KMS-11 (cell line): ENCODE data around the gene CDC25C.

ENCODE experiments used
- H2AFZ ChIP-seq: fragments of 200-600 bp; sonication (generic); 2 replicates; pipeline ENCODE4 v1.6.1; 2016; ENCODE audit warnings: antibody characterized with exemption, mixed run types, low read depth
- H3K27ac ChIP-seq: fragments of 200-600 bp; sonication (generic); 2 replicates; pipeline ENCODE4 v1.6.1; 2016; ENCODE audit warnings: mild to moderate bottlenecking, mixed run types
- H3K27me3 ChIP-seq: fragments of 200-600 bp; sonication (generic); 2 replicates; pipeline ENCODE4 v1.6.1; 2017; ENCODE audit warnings: mild to moderate bottlenecking, low read depth, mixed run types, moderate library complexity; ENCODE audit not compliant: insufficient read depth
- H3K36me3 ChIP-seq: fragments of 200-600 bp; sonication (generic); 2 replicates; pipeline ENCODE4 v1.6.1; 2017; ENCODE audit warnings: mild to moderate bottlenecking, mixed run types; ENCODE audit not compliant: insufficient read depth
- H3K4me1 ChIP-seq: fragments of 200-600 bp; sonication (generic); 2 replicates; pipeline ENCODE4 v1.6.1; 2016; ENCODE audit warnings: mild to moderate bottlenecking, low read depth, mixed run types; ENCODE audit not compliant: poor library complexity, severe bottlenecking
- H3K4me2 ChIP-seq: fragments of 200-600 bp; sonication (generic); 2 replicates; pipeline ENCODE4 v1.7.0; 2016; ENCODE audit warnings: mild to moderate bottlenecking, mixed run types
- H3K4me3 ChIP-seq: fragments of 200-600 bp; sonication (generic); IDR thresholded peaks from 2 replicates; pipeline ENCODE4 v1.6.1; 2017; ENCODE audit warnings: low read depth, low read length, mixed read lengths; ENCODE audit not compliant: insufficient read depth
- H3K79me2 ChIP-seq: fragments of 200-600 bp; sonication (generic); 2 replicates; pipeline ENCODE4 v1.6.1; 2016; ENCODE audit warnings: low read depth, mixed run types; ENCODE audit not compliant: insufficient read depth
- H3K9ac ChIP-seq: fragments of 200-600 bp; sonication (generic); 2 replicates; pipeline ENCODE4 v1.6.1; 2016; ENCODE audit warnings: mild to moderate bottlenecking, mixed run types
- H4K20me1 ChIP-seq: fragments of 200-600 bp; sonication (generic); 2 replicates; pipeline ENCODE4 v1.6.1; 2016; ENCODE audit warnings: mild to moderate bottlenecking, mixed run types; ENCODE audit not compliant: insufficient read depth
- TF ChIP-seq, protein P1 (sequence below): fragments of 200-600 bp; sonication (generic); conservative IDR thresholded peaks from 2 replicates; pipeline ENCODE4 v1.6.1; 2017; ENCODE audit warnings: low read depth, mild to moderate bottlenecking, antibody characterized with exemption, low read length, moderate library complexity, mixed read lengths

The CDC25C gene

DNA sequence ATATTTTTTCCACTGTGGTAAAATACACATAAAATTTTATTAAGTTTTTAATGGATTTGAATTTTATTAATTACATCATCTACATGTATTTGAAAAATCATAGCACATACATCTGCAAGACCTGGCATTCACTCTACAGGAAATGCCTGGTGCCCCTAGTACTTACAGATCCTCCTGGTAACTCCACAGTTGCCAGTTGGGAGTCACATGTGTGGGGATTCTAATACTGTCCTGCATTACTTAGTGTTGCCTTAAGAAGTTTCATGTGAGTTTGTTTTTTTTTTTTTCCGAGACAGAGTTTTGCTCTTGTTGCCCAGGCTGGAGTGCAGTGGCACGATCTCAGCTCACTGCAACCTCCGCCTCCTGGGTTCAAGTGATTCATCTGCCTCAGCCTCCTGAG, 38.9 kb upstream of the CDC25C start:
- Histone ChIP-seq H4K20me1 (peaks cover 4% of the 10 kb centered on the region; the same call in 1 of the 2 replicates), H3K79me2 (peaks cover 75% of the 10 kb centered on the region), H3K27me3 (no peaks in the 10 kb centered on the region), H3K4me2 (no peak overlapping the region), H3K36me3 (no peaks in the 10 kb centered on the region), H3K4me3 (no peak overlapping the region), H2AFZ (no peak overlapping the region), H3K9ac (no peak overlapping the region), H3K4me1 (peaks cover 35% of the 10 kb centered on the region), H3K27ac (no peak overlapping the region)
- TF ChIP-seq, protein P1, sequence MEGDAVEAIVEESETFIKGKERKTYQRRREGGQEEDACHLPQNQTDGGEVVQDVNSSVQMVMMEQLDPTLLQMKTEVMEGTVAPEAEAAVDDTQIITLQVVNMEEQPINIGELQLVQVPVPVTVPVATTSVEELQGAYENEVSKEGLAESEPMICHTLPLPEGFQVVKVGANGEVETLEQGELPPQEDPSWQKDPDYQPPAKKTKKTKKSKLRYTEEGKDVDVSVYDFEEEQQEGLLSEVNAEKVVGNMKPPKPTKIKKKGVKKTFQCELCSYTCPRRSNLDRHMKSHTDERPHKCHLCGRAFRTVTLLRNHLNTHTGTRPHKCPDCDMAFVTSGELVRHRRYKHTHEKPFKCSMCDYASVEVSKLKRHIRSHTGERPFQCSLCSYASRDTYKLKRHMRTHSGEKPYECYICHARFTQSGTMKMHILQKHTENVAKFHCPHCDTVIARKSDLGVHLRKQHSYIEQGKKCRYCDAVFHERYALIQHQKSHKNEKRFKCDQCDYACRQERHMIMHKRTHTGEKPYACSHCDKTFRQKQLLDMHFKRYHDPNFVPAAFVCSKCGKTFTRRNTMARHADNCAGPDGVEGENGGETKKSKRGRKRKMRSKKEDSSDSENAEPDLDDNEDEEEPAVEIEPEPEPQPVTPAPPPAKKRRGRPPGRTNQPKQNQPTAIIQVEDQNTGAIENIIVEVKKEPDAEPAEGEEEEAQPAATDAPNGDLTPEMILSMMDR, result no peak

DNA sequence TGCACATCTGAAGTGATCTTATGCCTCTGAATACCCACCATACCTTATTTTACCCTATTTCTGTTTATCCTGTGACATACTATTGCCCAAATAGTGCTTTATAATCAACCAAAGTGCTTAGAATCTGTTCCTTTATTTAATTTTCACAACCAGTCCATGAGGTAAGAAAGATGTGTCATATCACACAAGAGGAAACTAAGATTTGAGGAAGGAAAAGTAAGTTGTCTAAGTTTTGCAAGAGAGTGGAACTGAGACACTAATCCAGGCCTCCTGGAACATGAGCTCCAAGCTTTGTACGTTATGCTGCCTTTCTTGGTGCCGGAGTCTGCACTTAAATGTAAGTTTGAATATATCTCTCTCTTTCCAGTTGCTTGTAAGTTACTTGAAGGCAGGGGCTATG, 38.1 kb upstream of the CDC25C start:
- H3K79me2 ChIP-seq, result peaks cover 83% of the 10 kb centered on the region
- no peak overlapping the region for H3K9ac ChIP-seq

DNA sequence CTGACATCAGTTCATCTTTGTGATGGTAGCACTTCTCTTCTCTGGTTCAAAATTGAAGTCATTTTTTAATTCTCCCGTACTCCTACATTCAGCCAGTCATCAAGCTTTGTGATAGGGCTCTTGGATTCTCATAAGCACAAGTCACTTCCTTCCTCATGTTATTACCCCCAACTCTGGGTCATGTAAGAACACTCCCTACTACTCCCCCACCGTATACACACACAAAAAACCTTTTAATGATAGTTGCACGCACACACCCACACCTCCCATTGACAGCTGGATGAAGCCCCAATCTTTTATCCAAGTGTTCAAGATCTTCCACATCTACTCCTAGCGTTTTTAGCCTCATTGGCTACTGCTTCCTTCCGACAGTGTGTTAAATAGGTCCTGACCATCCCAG, 37.7 kb upstream of the CDC25C start:
- no peak overlapping the region for H3K27ac ChIP-seq
- no peaks in the 10 kb centered on the region for H3K27me3 ChIP-seq
- H3K4me3 ChIP-seq, result no peak overlapping the region
- H2AFZ ChIP-seq, result no peak overlapping the region
- H3K4me1 ChIP-seq, result peaks cover 35% of the 10 kb centered on the region
- no peaks in the 10 kb centered on the region for H3K36me3 ChIP-seq
- no peak overlapping the region for H3K9ac ChIP-seq
- peaks cover 4% of the 10 kb centered on the region; the same call in 1 of the 2 replicates for H4K20me1 ChIP-seq
- peaks cover 88% of the 10 kb centered on the region for H3K79me2 ChIP-seq
- TF ChIP-seq, protein P1, result no peak
- no peak overlapping the region; the same call in 1 of the 2 replicates for H3K4me2 ChIP-seq

More for the DNA sequence above, 38.1 kb upstream of the CDC25C start:
- no peak overlapping the region for H2AFZ ChIP-seq
- no peaks in the 10 kb centered on the region for H3K27me3 ChIP-seq
- H3K4me3 ChIP-seq, result no peak overlapping the region
- no peak overlapping the region for H3K27ac ChIP-seq
- H4K20me1 ChIP-seq, result peaks cover 4% of the 10 kb centered on the region; the same call in 1 of the 2 replicates
- H3K4me2 ChIP-seq, result no peak overlapping the region; the same call in 1 of the 2 replicates
- H3K36me3 ChIP-seq, result no peaks in the 10 kb centered on the region
- H3K4me1 ChIP-seq, result peaks cover 35% of the 10 kb centered on the region
- TF ChIP-seq, protein P1, result no peak

DNA sequence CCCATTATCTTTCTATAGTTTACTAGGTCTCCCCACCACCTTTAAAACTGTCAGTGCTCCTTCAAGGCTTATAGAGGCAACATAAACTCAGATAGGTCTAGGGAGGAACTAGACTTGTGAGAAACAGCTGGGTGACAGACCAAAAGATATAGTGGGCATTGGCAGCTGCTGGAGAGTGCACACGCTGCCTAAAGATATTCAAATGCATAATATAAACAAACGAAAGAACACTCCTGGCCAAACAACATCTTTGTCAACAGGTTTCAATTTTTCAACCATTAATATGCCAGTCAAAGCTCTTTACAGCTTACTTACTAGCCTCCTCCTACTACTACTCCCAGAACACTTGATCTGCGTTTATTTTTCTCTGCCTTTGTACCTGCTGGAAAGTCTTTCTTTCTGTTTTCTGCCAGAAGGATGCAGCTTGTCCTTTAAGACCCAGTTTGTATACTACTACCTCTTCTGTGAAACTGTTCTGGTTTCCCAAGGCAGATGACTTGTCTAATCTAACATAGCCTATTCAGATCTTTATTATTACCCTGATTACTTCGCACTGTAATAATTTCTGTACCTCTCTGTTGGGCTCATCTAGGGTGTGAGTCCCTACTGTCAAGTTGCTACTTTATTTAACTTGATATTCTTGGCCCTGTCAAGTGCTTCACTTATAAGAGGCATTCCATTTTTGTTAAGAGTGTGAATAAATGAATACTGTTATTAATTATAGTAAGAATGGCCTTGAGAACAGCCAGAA, 35.2 kb upstream of the CDC25C start:
- Histone ChIP-seq H3K27me3 (no peaks in the 10 kb centered on the region), H3K4me3 (no peak overlapping the region), H3K27ac (no peak overlapping the region), H2AFZ (no peak overlapping the region), H3K9ac (no peak overlapping the region), H3K79me2 (peaks cover 94% of the 10 kb centered on the region), H3K4me1 (peaks cover 35% of the 10 kb centered on the region), H4K20me1 (peaks cover 4% of the 10 kb centered on the region; the same call in 1 of the 2 replicates), H3K36me3 (no peaks in the 10 kb centered on the region), H3K4me2 (no peak overlapping the region)
- TF ChIP-seq, protein P1, result no peak
